ENCODE data around the gene SOCS6. TPM values are rescaled to one million over a fixed set of nuclear protein-coding genes. Genes with fewer than 3 reads are reported as not detected.

The SOCS6 gene
- total and polyA plus RNA-seq, 2 of the 13 experiments (the other 11 are each of a cell fraction or from before 2014, with no cell fraction given): 18.6 to 38.3 TPM

- TF ChIP-seq ATF6 (CRISPR knock-in tag; conservative IDR thresholded peaks at IDR 0.05) (no peak), GRHL1 (CRISPR knock-in tag; conservative IDR thresholded peaks at IDR 0.05) (no peak), HOXA3 (CRISPR knock-in tag; IDR thresholded peaks at IDR 0.05) (peak; percentile 58), GTF2F1 (IDR thresholded peaks at IDR 0.05; ENCODE audit: low read length) (no peak), POLR2G (IDR thresholded peaks at IDR 0.05; ENCODE audit: low read depth, low read length) (no peak), ZBTB38 (CRISPR knock-in tag; IDR thresholded peaks at IDR 0.05) (peak; percentile 81; the same call in 1 of the 2 replicates), POGZ (CRISPR knock-in tag; IDR thresholded peaks at IDR 0.05) (peak; percentile 49; the same call in 1 of the 2 replicates), ZFP36L1 (CRISPR knock-in tag; IDR thresholded peaks at IDR 0.05) (0 out of 2 replicates have a peak, but pooled peaks have one; percentile 55)
Observed at GRCh38 chr18:70376137-70376913, 87.5 kb downstream of the SOCS6 start (continued).

- WGBS (ENCODE audit: low lambda C conversion rate): 0% methylated on average over 4 of the region's 4 CpGs
- peak; percentile 93 for FAIRE-seq
- no peaks in the 10 kb centered on the region for H3K27me3 ChIP-seq (ENCODE audit: control insufficient read depth in 1 of 2, insufficient read depth in 2 of 2, low read length in 2 of 2)
- TF ChIP-seq ZBTB46 (CRISPR knock-in tag; IDR thresholded peaks at IDR 0.05; ENCODE audit: borderline replicate concordance) (no peak), CBX1 (IDR thresholded peaks at IDR 0.05; ENCODE audit: low read depth) (peak; percentile 5), ZFP62 (CRISPR knock-in tag; IDR thresholded peaks at IDR 0.05) (no peak), ZNF839 (CRISPR knock-in tag; IDR thresholded peaks at IDR 0.05; ENCODE audit: borderline replicate concordance) (no peak), MTF2 (CRISPR knock-in tag; IDR thresholded peaks at IDR 0.05; ENCODE audit: borderline replicate concordance) (no peak), ZNF550 (CRISPR knock-in tag; IDR thresholded peaks at IDR 0.05; ENCODE audit: borderline replicate concordance) (no peak), ZNF563 (CRISPR knock-in tag; IDR thresholded peaks at IDR 0.05) (no peak), MIER2 (CRISPR knock-in tag; IDR thresholded peaks at IDR 0.05) (no peak), MED1 (CRISPR knock-in tag; IDR thresholded peaks at IDR 0.05) (peak; percentile 90)
Observed at GRCh38 chr18:70376914-70377258, 88.0 kb downstream of the SOCS6 start.

More at GRCh38 chr18:70376914-70377258, 88.0 kb downstream of the SOCS6 start:
- ATAC-seq (peak; percentile 80), DNase-seq (ENCODE audit: low spot score) (peak; percentile 100)
- H2AFZ ChIP-seq (ENCODE audit: low read length): no peak overlapping the region
- CTCF ChIA-PET (ENCODE audit: low intra/inter-chr PET ratio, low total read pairs): no interaction called here
- no peaks in the 10 kb centered on the region for H3K79me2 ChIP-seq (ENCODE audit: insufficient read depth, low read length)
- intact Hi-C loops (cut with micrococcal nuclease; ENCODE audit: unreplicated experiment): loop anchor here (1.0 to 2.0 kb wide), 5 partner anchors 41 to 172 kb away; partner anchors contain the start of gene RTTN
- H4K20me1 ChIP-seq (ENCODE audit: insufficient read depth, low read length): no peaks in the 10 kb centered on the region
- peaks cover 95% of the 10 kb centered on the region for H3K4me1 ChIP-seq (ENCODE audit: insufficient read depth, low read length)
- POLR2A ChIA-PET: interaction anchor here (0.7 to 3.8 kb wide), 22 partner anchors 8 to 172 kb away, joined by 3 to 110 read pairs (median 6); partner anchors contain the start of gene RTTN
- peak overlapping the region; percentile 97 for H3K9ac ChIP-seq (ENCODE audit: insufficient read depth, low read depth, low read length)
- no TSS peak for BruUV-seq (replicated peaks)
- no peaks in the 10 kb centered on the region for H3K36me3 ChIP-seq (replicated peaks in 1 of 2; ENCODE audit: control insufficient read depth in 1 of 2, insufficient read depth in 2 of 2, low read length in 2 of 2)
- H3K4me2 ChIP-seq (ENCODE audit: low read depth, low read length): peak overlapping the region; percentile 81
- no peaks in the 10 kb centered on the region for H3K9me3 ChIP-seq (ENCODE audit: low read length)
- H3K4me3 ChIP-seq (replicated peaks in 1 of 3; ENCODE audit: insufficient read depth in 1 of 3, low read depth in 2 of 3, low read length in 3 of 3): peak overlapping the region; percentile 32 to 47 (median 34); a peak in 4 of 6 replicates
- peak overlapping the region; percentile 99 for H3K27ac ChIP-seq (ENCODE audit: extremely low read length, insufficient read depth, low read length)
- in situ Hi-C loops (cut with HindIII; ENCODE audit: extremely low pct_ligation_motif_present, low pct_unique_long_range_greater_than_20kb): loop anchor here (5.0 kb wide), 2 partner anchors 40 to 55 kb away; no protein-coding TSS in a partner anchor

All from HepG2 (cell line).